ENCODE measurements around the gene UNC13A. TPM values are rescaled to one million over a fixed set of nuclear protein-coding genes. Genes with fewer than 3 reads are reported as not detected.

UNC13A gene
- polyA plus RNA-seq, 1 donor from 2014 or later, result 7.8 TPM

DNA sequence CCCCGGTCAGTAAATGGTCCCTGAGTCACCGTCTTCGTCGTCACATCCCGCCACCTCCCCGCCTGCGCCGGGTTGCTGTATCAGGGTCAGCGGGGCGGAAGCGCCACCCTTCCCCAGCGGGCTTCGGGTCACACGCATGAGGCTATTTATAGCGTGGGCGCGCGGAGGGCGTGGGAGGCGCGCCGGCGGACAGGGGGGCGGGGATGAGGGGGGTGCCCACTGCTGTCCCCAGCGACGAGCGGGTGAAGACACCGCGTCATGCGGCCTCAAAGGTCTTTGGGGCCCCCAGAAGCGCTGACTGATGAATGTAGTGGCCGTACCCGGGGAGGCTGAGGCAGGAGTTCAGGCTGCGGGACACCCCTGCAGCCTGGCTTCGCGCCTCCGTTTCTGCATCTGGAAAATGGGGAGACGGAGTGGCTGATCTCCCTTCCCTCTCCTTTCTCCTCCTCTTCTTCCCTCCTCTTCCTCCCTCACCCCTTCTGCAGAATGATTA is 7.9 kb downstream of the UNC13A start:
- H3K36me3 ChIP-seq (ENCODE audit: insufficient read depth, low read length), result no peaks in the 10 kb centered on the region
- no peaks in the 10 kb centered on the region for H3F3A ChIP-seq (ENCODE audit: insufficient read depth, low read length, poor library complexity, severe bottlenecking)
- no peak overlapping the region for H3K4me2 ChIP-seq (ENCODE audit: low read length)
- H3K79me2 ChIP-seq (replicated peaks; ENCODE audit: insufficient read depth, low read length), result no peaks in the 10 kb centered on the region
- no peaks in the 10 kb centered on the region for H4K20me1 ChIP-seq (ENCODE audit: insufficient read depth)
- H3K27me3 ChIP-seq (ENCODE audit: insufficient read depth, low read depth, low read length), result peaks cover 14% of the 10 kb centered on the region
- TF ChIP-seq, protein P1, sequence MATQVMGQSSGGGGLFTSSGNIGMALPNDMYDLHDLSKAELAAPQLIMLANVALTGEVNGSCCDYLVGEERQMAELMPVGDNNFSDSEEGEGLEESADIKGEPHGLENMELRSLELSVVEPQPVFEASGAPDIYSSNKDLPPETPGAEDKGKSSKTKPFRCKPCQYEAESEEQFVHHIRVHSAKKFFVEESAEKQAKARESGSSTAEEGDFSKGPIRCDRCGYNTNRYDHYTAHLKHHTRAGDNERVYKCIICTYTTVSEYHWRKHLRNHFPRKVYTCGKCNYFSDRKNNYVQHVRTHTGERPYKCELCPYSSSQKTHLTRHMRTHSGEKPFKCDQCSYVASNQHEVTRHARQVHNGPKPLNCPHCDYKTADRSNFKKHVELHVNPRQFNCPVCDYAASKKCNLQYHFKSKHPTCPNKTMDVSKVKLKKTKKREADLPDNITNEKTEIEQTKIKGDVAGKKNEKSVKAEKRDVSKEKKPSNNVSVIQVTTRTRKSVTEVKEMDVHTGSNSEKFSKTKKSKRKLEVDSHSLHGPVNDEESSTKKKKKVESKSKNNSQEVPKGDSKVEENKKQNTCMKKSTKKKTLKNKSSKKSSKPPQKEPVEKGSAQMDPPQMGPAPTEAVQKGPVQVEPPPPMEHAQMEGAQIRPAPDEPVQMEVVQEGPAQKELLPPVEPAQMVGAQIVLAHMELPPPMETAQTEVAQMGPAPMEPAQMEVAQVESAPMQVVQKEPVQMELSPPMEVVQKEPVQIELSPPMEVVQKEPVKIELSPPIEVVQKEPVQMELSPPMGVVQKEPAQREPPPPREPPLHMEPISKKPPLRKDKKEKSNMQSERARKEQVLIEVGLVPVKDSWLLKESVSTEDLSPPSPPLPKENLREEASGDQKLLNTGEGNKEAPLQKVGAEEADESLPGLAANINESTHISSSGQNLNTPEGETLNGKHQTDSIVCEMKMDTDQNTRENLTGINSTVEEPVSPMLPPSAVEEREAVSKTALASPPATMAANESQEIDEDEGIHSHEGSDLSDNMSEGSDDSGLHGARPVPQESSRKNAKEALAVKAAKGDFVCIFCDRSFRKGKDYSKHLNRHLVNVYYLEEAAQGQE (IDR thresholded peaks at IDR 0.05; ENCODE audit: borderline replicate concordance), result no peak
- no peak for TF ChIP-seq MXI1 (conservative IDR thresholded peaks at IDR 0.05; ENCODE audit: poor library complexity, severe bottlenecking)
- H3K9me2 ChIP-seq (ENCODE audit: insufficient read depth, low read length), result no peaks in the 10 kb centered on the region
- H3K9ac ChIP-seq (ENCODE audit: low read length), result peak overlapping the region; percentile 41
- no peak overlapping the region for H3K27ac ChIP-seq (ENCODE audit: low read length)
- H2AFZ ChIP-seq (ENCODE audit: low read depth, low read length), result no peak overlapping the region
- no peaks in the 10 kb centered on the region for H3K9me3 ChIP-seq (ENCODE audit: low read length)
- peak overlapping the region; percentile 49 for H3K4me3 ChIP-seq (ENCODE audit: low read length)

DNA sequence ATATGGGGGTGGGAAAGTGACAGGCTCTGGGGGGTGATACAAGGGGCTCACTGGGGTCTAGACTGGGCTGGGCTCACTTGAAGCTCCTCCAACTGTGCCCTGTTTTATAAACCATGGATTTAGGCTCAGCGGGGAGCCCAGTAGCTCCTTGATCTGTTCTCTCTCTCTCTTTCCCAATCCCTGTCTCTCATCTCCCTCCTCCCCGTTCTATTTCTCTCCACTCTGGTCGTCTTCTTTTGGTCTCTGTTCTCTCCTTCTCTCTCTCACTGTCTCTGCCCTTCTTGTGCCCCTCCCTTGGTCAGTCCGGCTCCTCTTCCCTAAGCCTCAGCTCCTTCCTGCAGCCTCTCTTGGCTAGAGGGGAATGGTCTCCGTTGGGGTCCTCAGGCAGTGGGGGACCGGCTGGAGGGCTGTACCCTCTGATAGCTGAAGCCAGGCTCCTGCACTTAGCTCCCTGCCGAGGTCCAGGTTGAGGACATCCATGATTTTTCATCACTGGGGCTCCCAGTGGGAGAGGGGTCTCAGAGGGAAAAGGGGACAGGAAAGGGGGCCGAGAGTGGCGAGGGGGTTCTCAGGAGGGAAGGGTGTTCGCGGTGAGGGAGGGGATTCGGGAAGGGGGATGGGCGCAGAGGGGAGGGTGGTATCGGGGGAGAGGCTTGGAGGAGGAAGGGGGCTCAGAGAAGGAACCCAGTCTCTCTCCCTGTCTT is 8.5 kb downstream of the UNC13A start:
- H3K27ac ChIP-seq (ENCODE audit: low read length), result no peak overlapping the region
- H2AFZ ChIP-seq (ENCODE audit: low read depth, low read length), result no peak overlapping the region
- peaks cover 14% of the 10 kb centered on the region for H3K27me3 ChIP-seq (ENCODE audit: insufficient read depth, low read depth, low read length)

More for the DNA sequence above, 8.5 kb downstream of the UNC13A start:
- Histone ChIP-seq H4K20me1 (ENCODE audit: insufficient read depth) (no peaks in the 10 kb centered on the region), H3K4me3 (ENCODE audit: low read length) (peak overlapping the region; percentile 49), H3K9ac (ENCODE audit: low read length) (peak overlapping the region; percentile 41), H3K9me3 (ENCODE audit: low read length) (no peaks in the 10 kb centered on the region), H3K9me2 (ENCODE audit: insufficient read depth, low read length) (no peaks in the 10 kb centered on the region), H3K79me2 (replicated peaks; ENCODE audit: insufficient read depth, low read length) (no peaks in the 10 kb centered on the region), H3F3A (ENCODE audit: insufficient read depth, low read length, poor library complexity, severe bottlenecking) (no peaks in the 10 kb centered on the region), H3K4me2 (ENCODE audit: low read length) (no peak overlapping the region), H3K36me3 (ENCODE audit: insufficient read depth, low read length) (no peaks in the 10 kb centered on the region)
- TF ChIP-seq EZH2 (IDR thresholded peaks at IDR 0.05; ENCODE audit: borderline replicate concordance, insufficient read depth, low read length, poor library complexity, severe bottlenecking) (no peak), EP300 (conservative IDR thresholded peaks at IDR 0.05; ENCODE audit: poor library complexity, severe bottlenecking) (no peak), SMC3 (conservative IDR thresholded peaks at IDR 0.05; ENCODE audit: poor library complexity) (no peak), RAD21 (conservative IDR thresholded peaks at IDR 0.05) (no peak), POLR2AphosphoS5 (IDR thresholded peaks at IDR 0.05) (no peak), TAF1 (IDR thresholded peaks at IDR 0.05; ENCODE audit: low read depth) (no peak), MXI1 (conservative IDR thresholded peaks at IDR 0.05; ENCODE audit: poor library complexity, severe bottlenecking) (no peak)
- TF ChIP-seq, protein P1 (IDR thresholded peaks at IDR 0.05; ENCODE audit: borderline replicate concordance), result no peak
- TF ChIP-seq, protein P2, sequence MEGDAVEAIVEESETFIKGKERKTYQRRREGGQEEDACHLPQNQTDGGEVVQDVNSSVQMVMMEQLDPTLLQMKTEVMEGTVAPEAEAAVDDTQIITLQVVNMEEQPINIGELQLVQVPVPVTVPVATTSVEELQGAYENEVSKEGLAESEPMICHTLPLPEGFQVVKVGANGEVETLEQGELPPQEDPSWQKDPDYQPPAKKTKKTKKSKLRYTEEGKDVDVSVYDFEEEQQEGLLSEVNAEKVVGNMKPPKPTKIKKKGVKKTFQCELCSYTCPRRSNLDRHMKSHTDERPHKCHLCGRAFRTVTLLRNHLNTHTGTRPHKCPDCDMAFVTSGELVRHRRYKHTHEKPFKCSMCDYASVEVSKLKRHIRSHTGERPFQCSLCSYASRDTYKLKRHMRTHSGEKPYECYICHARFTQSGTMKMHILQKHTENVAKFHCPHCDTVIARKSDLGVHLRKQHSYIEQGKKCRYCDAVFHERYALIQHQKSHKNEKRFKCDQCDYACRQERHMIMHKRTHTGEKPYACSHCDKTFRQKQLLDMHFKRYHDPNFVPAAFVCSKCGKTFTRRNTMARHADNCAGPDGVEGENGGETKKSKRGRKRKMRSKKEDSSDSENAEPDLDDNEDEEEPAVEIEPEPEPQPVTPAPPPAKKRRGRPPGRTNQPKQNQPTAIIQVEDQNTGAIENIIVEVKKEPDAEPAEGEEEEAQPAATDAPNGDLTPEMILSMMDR (IDR thresholded peaks at IDR 0.05; ENCODE audit: poor library complexity, severe bottlenecking), result no peak

All from neural cell (in vitro differentiated cells).